Panc1 (cell line): ENCODE data around the gene EPGN. TPM values are rescaled to one million over a fixed set of nuclear protein-coding genes. Genes with fewer than 3 reads are reported as not detected.

ENCODE experiments used
- ATAC-seq: fragments of 200-7000 bp; cut with Tn5 transposase; 2 replicates; pipeline ENCODE4 v1.9.1; 2020; ENCODE audit warnings: mild to moderate bottlenecking, moderate library complexity
- BruUV-seq: library from RNA; stranded (reverse); fragments of 400-500 nt; replicated peaks from 2 replicates; lab custom pipeline; 2021; lab: Mats Ljungman, UMichigan
- CTCF ChIA-PET: fragments of 300-600 bp; sonication (Branson Sonifier 250); formaldehyde crosslinking; loops from one replicate; lab custom pipeline; 2022; ENCODE audit warnings: antibody characterized with exemption; lab: Charles Lee
- POLR2A ChIA-PET: fragments of 300-600 bp; sonication (Branson Sonifier 250); formaldehyde crosslinking; loops from one replicate; lab custom pipeline; 2022; ENCODE audit warnings: antibody characterized with exemption; lab: Charles Lee
- DNase-seq: peaks from one replicate; pipeline ENCODE4 v3.0.0-alpha.2; 2010; ENCODE audit warnings: low read depth, low spot score
- H3K27ac ChIP-seq: 2 replicates; pipeline ENCODE4 v1.5.1; 2011; ENCODE audit warnings: mild to moderate bottlenecking, low read length, inconsistent platforms
- H3K27me3 ChIP-seq: fragments of 200-500 bp; sonication (Bioruptor generic); 2 replicates; pipeline ENCODE4 v1.6.0; 2014; ENCODE audit warnings: low read length, inconsistent platforms; ENCODE audit not compliant: control insufficient read depth, insufficient read depth
- H3K36me3 ChIP-seq: fragments of 200-500 bp; sonication (Bioruptor generic); 2 replicates; pipeline ENCODE4 v1.5.1; 2014; ENCODE audit warnings: inconsistent platforms, mild to moderate bottlenecking, low read length, moderate library complexity; ENCODE audit not compliant: control insufficient read depth, insufficient read depth
- H3K4me1 ChIP-seq: 2 replicates; pipeline ENCODE4 v1.5.1; 2011; ENCODE audit warnings: inconsistent platforms, mild to moderate bottlenecking, low read length, moderate library complexity; ENCODE audit not compliant: control insufficient read depth, insufficient read depth
- H3K4me3 ChIP-seq, 2 experiments: 2 replicates each; pipeline ENCODE4 v1.5.1; 2011 to 2012; ENCODE audit warnings: low read depth in 2 of 2, low read length in 2 of 2, mild to moderate bottlenecking in 2 of 2, inconsistent platforms in 1 of 2, moderate library complexity in 1 of 2
- H3K9me3 ChIP-seq: fragments of 200-500 bp; sonication (Bioruptor generic); 2 replicates; pipeline ENCODE4 v1.5.1; 2014; ENCODE audit warnings: low read depth, mild to moderate bottlenecking, inconsistent platforms, low read length, moderate library complexity; ENCODE audit not compliant: control insufficient read depth, insufficient read depth
- CTCF ChIP-seq: fragments of 450-650 bp; IDR thresholded peaks from 2 replicates; pipeline ENCODE4 v1.5.1; 2017; ENCODE audit warnings: mild to moderate bottlenecking
- POLR2AphosphoS5 ChIP-seq: IDR thresholded peaks from 2 replicates; pipeline ENCODE4 v1.6.1; 2012; ENCODE audit warnings: mild to moderate bottlenecking, low read depth, low read length, moderate library complexity
- REST ChIP-seq, 2 experiments: IDR thresholded peaks; 2 replicates each; pipeline ENCODE4 v1.6.1; 2011 to 2012; ENCODE audit warnings: low read depth in 2 of 2, control low read depth in 1 of 2, low read length in 1 of 2, mild to moderate bottlenecking in 1 of 2, moderate library complexity in 1 of 2; ENCODE audit not compliant: insufficient read depth in 1 of 2
- SIN3A ChIP-seq: IDR thresholded peaks from 2 replicates; pipeline ENCODE4 v1.6.1; 2012; ENCODE audit warnings: low read depth, mild to moderate bottlenecking, low read length, moderate library complexity, borderline replicate concordance; ENCODE audit not compliant: insufficient read depth
- TCF7L2 ChIP-seq: IDR thresholded peaks from 2 replicates; pipeline ENCODE4 v1.6.1; 2011; ENCODE audit warnings: mild to moderate bottlenecking, low read depth, low read length, inconsistent platforms
- in situ Hi-C: cut with HindIII; loops from 2 replicates; pipeline ENCODE4 v1.10.0; 2016; ENCODE audit warnings: low sequenced_read_pairs, low pct_unique_long_range_greater_than_20kb
- intact Hi-C: fragments of 100-400 bp; cut with micrococcal nuclease; formaldehyde crosslinking; loops from one replicate; pipeline ENCODE4 v1.10.0; 2022; ENCODE audit not compliant: unreplicated experiment
- total RNA-seq: library from RNA; stranded (reverse); gene quantifications from one replicate; pipeline ENCODE4 v1.2.1, GENCODE V29; 2021; ENCODE audit not compliant: unreplicated experiment

EPGN gene
- total RNA-seq, 1 experiment from 2014 or later, result not detected

- Histone ChIP-seq H3K4me3 (no peak overlapping the region), H3K4me1 (no peaks in the 10 kb centered on the region), H3K27ac (no peak overlapping the region), H3K9me3 (no peaks in the 10 kb centered on the region), H3K27me3 (no peaks in the 10 kb centered on the region), H3K36me3 (no peaks in the 10 kb centered on the region)
- DNase-seq, result no peak
- POLR2A ChIA-PET, result no interaction called here
- CTCF ChIA-PET, result no interaction called here
- BruUV-seq, result no TSS peak
- intact Hi-C loops, result no loop called here
- no peak for ATAC-seq
- TF ChIP-seq SIN3A, result no peak
- TF ChIP-seq REST (IDR thresholded peaks at IDR 0.05; ENCODE audit: insufficient read depth in 1 of 2, low read depth in 2 of 2, low read length in 1 of 2), result no peak
- TF ChIP-seq POLR2AphosphoS5, result no peak
- no peak for TF ChIP-seq TCF7L2
- no peak for TF ChIP-seq CTCF
- in situ Hi-C loops, result no loop called here
Measured at GRCh38 chr4:74260036-74260435, 48.2 kb upstream of the EPGN start.

- Histone ChIP-seq H3K4me3 (no peak overlapping the region), H3K27ac (no peak overlapping the region), H3K27me3 (no peaks in the 10 kb centered on the region), H3K4me1 (no peaks in the 10 kb centered on the region), H3K36me3 (no peaks in the 10 kb centered on the region), H3K9me3 (no peaks in the 10 kb centered on the region)
- intact Hi-C loops (no loop called here), in situ Hi-C loops (no loop called here)
- BruUV-seq, result no TSS peak
- ChIA-PET CTCF (no interaction called here), POLR2A (no interaction called here)
- TF ChIP-seq POLR2AphosphoS5, result no peak
- no peak for TF ChIP-seq CTCF
- TF ChIP-seq SIN3A, result no peak
- no peak for TF ChIP-seq REST (IDR thresholded peaks at IDR 0.05; ENCODE audit: insufficient read depth in 1 of 2, low read depth in 2 of 2, low read length in 1 of 2)
- TF ChIP-seq TCF7L2, result no peak
- ATAC-seq (no peak), DNase-seq (no peak)
Measured at GRCh38 chr4:74262522-74262921, 45.7 kb upstream of the EPGN start.
